Measurements from ENCODE around the gene ARF3.

DNA sequence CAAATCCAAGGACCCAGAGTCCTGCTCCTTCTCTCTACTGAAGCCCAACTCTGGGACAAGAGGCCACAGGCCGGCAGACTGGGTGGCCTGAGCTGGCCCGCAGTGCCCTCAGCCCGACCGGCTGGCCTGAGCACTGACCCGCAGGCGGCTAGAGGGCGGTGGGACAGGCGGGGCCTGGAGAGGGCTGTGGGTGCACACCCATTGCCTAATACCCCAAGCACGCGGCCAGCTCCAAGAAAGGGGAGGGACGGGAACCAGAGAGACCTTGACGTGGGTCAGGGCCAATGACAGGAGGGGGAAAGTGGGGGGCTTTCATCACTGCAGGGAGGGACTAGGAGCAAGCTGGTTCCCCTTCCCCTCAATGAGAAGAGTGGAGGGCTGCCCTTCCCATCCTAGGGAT lies 16.2 kb upstream of the ARF3 start:
- TF ChIP-seq USF2 (CRISPR knock-in tag; IDR thresholded peaks at IDR 0.05) = no peak
- TF ChIP-seq, protein P1, sequence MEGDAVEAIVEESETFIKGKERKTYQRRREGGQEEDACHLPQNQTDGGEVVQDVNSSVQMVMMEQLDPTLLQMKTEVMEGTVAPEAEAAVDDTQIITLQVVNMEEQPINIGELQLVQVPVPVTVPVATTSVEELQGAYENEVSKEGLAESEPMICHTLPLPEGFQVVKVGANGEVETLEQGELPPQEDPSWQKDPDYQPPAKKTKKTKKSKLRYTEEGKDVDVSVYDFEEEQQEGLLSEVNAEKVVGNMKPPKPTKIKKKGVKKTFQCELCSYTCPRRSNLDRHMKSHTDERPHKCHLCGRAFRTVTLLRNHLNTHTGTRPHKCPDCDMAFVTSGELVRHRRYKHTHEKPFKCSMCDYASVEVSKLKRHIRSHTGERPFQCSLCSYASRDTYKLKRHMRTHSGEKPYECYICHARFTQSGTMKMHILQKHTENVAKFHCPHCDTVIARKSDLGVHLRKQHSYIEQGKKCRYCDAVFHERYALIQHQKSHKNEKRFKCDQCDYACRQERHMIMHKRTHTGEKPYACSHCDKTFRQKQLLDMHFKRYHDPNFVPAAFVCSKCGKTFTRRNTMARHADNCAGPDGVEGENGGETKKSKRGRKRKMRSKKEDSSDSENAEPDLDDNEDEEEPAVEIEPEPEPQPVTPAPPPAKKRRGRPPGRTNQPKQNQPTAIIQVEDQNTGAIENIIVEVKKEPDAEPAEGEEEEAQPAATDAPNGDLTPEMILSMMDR (IDR thresholded peaks at IDR 0.05) = no peak
- TF ChIP-seq MYBL2 (CRISPR knock-in tag; IDR thresholded peaks at IDR 0.05) = no peak
- TF ChIP-seq CBFB (CRISPR knock-in tag; IDR thresholded peaks at IDR 0.05; ENCODE audit: low read depth) = no peak

All from WTC11 (cell line).